HPDE6-E6E7 (cell line): ENCODE data around the gene TTLL6.
"Not testable (repeated sequence)": the region's sequence is repeated elsewhere in the genome, so short reads cannot be mapped to it uniquely, and the experiment has no call there.

Experiments
- DNase-seq: peaks from one replicate; pipeline ENCODE4 v3.0.0; 2011; ENCODE audit warnings: missing footprints; ENCODE audit errors: extremely low spot score

The TTLL6 gene

GRCh38 chr17:48816774-48817590, at the start of gene TTLL6:
TSS of gene TTLL6 (minus strand) at chr17:48817229. CDS start at chr17:48817072, 157 bp downstream.
- DNase-seq = peak; percentile 84

- DNase-seq = no peak
Measured at GRCh38 chr17:48860456-48860855, 43.4 kb upstream of the TTLL6 start.

DNA sequence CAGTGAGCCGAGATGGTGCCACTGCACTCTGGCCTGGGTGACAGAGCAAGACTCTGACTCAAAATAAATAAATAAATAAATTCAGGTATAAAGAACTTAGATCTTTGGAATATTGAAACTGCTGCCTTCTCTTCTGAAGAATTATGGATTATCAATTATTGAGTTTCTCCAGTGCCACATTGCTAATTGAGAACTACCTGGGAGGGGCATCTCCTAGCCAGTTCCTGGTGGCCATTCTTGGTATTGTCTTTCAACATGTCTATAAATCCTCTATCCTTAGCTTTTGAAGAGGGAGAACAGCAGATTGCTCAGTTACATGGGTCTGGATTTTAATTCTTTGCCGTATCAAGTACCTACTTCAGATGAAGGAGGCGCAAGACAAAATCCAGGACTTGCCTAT, 43.0 kb upstream of the TTLL6 start:
- DNase-seq = no peak

- DNase-seq = no peak
Measured at GRCh38 chr17:48856122-48856821, 39.2 kb upstream of the TTLL6 start.

DNA sequence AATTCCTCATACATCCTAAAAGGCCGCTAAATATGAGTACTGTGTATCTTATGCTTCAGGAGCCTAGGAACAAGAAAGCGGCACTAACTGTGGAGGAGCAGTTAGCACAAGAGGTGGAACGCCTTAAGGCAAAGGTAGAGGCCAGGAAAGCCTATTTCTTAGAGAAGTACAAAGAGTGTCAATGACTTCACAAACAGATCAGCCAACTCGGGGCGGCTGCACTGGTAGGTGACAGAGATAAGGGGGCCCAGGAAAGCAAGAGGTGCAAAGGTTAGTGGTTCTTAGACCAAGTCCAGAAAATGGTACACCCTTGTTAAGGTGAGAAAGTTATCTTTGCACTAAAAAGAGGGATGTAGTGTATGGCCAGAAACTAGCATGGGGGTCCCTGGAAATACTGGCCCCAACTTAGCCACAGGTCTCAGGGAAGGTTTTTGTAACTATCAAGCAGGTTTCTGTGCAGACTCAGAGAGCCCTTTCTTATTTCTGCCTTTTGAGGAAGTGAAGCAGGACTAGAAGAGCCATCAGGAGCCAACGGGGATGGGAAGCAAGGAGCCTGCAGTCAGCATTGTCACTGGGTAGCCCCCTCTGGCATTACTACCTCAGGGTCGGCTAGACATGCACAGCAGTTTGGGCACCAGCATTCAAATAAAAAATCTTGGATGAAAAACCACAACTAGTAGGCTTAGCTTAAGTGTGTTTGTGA, 37.9 kb upstream of the TTLL6 start:
- no peak for DNase-seq

DNA sequence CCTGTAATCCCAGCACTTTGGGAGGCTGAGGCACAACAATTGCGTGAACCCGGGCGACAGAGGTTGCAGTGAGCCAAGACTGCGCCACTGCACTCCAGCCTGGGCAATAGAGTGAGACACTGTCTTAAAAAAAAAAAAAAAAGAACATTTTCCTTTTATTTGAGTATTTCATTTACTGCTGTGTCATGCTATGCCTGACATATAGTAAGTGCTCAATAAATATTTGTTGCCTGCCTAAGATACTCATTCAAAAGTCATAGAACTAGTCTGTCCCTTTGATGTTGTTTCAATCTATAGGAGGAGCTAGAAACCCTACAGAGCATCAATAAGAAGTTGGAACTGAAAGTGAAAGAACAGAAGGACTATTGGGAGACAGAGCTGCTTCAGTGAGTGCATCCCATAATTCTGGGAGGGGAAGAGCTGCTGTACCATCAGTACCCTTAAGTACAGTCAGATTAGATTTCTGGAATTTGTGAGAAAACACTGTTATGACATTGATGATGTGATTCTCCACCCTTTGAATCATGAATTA, 33.8 kb upstream of the TTLL6 start:
- DNase-seq = no peak

- no peak for DNase-seq
Measured at GRCh38 chr17:48843187-48843900, 26.3 kb upstream of the TTLL6 start.

GRCh38 chr17:48842746-48843145, 25.7 kb upstream of the TTLL6 start:
- DNase-seq = no peak

DNA sequence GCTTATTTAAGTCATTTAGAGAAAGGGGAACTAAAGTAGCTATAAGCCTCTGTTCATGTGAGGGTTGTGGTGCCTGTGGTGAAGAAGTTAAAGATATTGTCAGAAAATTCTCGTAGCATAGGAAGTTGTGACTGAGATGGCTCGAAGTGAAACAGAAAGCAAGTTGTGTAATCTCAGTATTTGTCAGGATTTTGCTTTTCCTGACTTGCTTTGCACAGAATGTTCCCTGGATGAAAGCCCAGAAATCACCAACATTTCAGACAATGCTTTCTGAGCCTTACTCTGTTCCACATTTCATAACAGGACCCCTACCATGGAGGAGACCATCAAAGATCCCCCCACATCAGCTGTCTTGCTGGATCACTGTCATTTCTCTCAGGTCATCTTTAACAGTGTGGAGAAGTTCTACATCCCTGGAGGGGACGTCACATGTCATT, 24.4 kb upstream of the TTLL6 start:
- DNase-seq = no peak

DNA sequence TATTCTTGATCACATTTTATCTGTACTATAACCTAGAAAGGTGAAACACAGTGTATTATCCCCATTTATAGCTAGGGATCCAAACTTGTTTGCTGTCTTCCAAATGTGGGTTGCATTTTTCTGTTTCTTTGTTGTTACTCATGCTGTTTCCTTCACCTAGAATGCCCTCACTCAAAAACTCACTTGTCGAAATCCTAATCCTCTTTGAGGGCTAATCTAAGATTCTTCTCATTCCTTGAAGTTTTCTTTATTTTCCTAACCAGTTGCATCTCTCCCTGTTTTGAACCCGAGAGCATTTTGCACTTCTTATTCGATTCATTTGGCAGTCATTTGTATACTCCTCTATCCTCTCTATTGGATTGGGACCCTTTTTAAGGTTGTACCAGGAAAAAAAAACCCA, 23.4 kb upstream of the TTLL6 start:
- DNase-seq = no peak

DNA sequence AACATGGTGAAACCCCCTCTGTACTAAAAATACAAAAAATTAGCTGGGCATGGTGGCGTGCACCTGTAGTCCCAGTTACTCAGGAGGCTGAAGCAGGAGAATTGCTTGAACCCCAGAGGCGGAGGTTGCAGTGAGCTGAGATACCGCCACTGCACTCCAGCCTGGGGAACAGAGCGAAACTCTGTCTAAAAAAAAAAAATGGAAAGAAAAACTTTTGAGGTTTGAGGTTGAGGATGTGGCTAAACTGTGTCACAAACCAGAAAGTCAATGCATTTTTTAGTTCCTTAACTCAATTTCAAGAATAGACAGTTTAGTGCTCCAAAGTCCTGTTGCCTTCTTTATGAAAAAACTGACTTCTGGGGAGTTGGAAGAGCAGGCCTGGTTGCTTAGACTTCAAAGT, 20.4 kb upstream of the TTLL6 start:
- not testable (repeated sequence) for DNase-seq

GRCh38 chr17:48835971-48836370, 18.9 kb upstream of the TTLL6 start:
- no peak for DNase-seq

DNA sequence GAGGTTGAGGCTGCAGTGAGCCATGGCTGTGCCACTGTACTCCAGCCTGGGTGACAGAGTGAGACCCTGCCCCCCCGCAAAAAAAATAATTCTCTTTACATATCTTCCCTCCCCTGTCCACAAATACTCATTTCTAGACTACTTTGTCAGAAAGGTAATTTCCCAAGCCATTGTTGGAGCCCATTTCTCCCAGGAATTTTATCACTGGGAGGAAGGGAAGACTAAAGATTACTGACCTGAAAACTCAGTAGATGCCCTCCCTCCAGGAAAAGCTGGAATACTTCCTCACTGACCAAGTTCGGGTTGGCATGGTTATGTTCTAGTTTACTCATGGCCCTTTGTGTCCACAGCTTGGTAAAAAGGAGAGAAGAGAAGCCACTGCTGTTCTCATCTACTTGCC, 17.9 kb upstream of the TTLL6 start:
- no peak for DNase-seq

DNA sequence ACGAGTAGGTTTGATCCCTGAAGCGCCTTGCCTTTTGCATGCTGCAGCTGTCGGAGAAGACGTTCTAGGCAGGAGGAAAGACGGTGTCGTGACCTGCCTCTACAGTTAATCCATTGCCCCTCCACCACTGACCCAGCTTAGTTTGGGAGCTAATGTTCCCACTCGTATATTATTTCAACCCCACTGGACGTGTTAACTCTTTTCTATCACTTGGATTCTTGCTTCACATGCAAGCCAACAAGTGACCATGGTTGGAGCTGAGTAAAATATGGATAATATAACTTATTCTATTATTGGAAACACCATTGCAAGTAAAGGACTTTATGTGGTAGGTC, 14.5 kb upstream of the TTLL6 start:
- DNase-seq = no peak

GRCh38 chr17:48830840-48831548, 14.0 kb upstream of the TTLL6 start, which contains the start of gene CALCOCO2:
TSS of gene CALCOCO2 (plus strand) at chr17:48831035. CDS start at chr17:48841708, 10,673 bp downstream.
- peak; percentile 93 for DNase-seq

DNA sequence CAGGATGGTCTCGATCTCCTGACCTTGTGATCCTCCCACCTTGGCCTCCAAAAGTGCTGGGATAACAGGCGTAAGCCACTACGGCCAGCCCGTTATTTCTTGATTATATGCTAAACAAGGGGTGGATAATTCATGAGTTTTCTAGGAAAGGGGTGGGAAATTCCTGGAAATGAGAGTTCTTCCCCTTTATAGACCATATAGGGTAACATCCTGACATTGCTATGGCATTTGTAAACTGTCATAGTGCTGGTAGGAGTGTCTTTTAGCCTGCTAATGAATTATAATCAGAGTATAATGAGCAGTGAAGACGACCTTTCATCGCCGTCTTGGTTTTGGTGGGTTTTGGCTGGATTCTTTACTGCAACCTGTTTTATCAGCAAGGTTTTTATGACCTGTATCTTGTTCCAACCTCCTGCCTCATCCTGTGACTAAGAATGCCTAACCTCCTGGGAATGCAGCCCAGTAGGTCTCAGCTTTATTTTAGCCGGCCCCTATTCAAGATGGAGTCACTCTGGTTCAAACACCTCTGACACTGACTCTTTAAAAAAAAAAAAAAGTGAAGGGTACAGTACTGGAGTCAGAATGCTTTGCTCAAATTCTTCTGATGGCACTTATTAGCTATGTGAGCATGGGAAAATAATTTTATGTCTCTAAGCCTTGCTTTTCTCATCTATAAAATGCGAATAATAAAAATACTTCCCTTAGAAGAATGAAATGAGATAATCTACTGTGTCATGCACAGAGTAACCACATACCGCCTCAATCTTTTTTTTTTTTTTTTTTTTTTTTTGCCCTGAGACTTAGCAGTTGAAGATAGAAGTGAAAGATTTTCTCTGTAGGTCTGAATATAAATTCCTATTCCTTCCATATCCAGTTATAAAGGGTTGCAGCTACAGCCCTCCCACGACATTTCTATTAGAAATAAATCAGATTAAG, 8.7 kb upstream of the TTLL6 start:
- no peak for DNase-seq

DNA sequence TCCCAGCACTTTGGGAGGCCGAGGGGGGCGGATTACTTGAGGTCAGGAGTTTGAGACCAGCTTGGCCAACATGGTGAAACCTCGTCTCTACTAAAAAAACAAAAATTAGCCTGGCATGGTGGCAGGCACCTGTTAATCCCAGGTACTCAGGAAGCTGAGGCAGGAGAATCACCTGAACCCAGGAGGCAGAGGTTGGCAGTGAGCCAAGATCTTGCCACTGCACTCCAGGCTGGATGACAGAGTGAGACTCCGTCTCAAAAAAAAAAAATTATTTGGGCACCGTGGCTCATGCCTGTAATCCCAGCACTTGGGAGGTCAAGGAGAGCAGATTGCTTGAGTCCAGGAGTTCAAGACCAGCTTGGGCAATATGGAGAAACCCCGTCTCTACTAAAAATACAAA, 3.9 kb upstream of the TTLL6 start:
- not testable (repeated sequence) for DNase-seq

- no peak for DNase-seq
Measured at GRCh38 chr17:48819466-48819865, 2.4 kb upstream of the TTLL6 start.

DNA sequence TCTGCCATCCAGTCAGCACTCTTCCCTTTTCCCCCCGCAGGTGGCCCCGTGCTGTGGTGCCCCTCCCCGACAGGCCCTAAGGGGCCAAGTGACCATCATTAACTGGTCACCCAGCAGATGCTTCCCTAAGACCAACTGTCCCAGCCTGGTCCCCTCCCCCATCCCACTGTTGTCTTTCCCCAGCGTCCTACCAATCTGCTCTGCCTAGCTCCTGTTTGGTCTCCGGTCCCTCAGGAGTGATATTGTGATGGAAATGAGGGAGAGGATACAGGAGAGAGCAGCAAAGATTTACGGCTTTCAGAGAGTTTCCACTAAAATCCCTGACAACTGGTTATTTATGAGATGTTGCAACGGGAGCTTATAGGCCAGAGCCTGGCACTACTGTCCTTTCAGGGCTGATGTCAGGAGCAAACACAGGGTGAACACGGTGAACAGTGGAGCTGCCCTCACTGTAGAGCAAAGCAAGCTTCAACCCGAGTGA, 1.4 kb upstream of the TTLL6 start:
- no peak for DNase-seq

DNA sequence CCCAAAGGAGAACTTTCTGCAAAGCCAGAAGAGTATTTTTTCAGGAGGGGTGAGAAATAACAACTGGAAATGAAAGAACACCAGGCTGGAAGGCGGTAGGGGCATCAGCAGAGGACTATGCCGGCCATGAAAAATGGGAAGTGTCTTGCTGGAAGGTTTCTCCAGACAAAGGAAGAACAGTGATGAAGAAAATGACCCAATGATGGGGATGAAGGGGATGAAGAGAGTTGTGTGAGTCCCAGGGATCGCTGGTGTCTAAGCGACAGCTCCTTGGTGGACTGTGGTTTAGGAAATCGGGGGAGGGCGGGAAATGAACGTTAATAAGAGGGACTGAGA, 623 bp downstream of the TTLL6 start:
- DNase-seq = no peak
